ENCODE measurements around the gene DMBX1. TPM values are rescaled to one million over a fixed set of nuclear protein-coding genes. Genes with fewer than 3 reads are reported as not detected.
A peak's percentile ranks its signal among the peaks of the same experiment; 100 is the strongest.

The DMBX1 gene
- total and polyA plus RNA-seq, 8 donors: not detected

DNA sequence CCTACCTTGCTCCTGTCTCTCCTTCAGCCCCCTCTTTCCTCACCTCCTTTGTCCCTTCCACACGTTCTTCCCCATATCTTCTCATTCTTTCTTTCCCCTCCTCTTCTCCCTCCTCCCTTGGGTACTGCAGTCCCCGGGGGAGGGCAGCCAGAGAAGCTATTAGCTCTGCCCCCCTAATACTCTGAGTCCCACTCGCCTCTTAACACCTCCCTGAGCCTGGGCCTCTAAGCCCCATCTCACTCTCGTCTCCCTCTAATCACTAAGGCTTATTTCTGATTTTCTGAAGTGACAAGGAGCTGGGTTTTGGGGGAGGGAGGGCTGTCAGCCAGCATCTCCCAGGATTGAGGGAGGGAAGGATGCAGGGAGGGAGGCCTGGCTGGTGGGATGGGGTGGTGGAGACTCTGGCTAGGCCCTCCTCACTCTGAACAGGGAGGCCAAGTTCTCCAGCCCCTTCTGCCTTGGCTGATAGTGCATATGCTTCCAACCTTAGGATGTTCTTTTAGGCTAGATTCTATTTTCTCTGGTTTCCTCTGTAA is 25.6 kb upstream of the DMBX1 start:
- no peak overlapping the region for H3K27ac ChIP-seq
- no peak for DNase-seq
- peaks cover 0 to 54% (median 25%) of the 10 kb centered on the region in 3 donors for H3K27me3 ChIP-seq
- H3K4me3 ChIP-seq: no peak overlapping the region
- H3K4me1 ChIP-seq: peaks cover 10 to 15% (median 14%) of the 10 kb centered on the region in 4 donors
- no peaks in the 10 kb centered on the region for H3K9me3 ChIP-seq
- no peaks in the 10 kb centered on the region for H3K36me3 ChIP-seq
- intact Hi-C loops (cut with DNase I; ENCODE audit: low total_unique reads): no loop called here
- no peak for TF ChIP-seq EP300 (IDR thresholded peaks at IDR 0.05)
- no peak for TF ChIP-seq POLR2A (IDR thresholded peaks at IDR 0.05)
- no peak for TF ChIP-seq POLR2AphosphoS5 (IDR thresholded peaks at IDR 0.05)
- TF ChIP-seq CTCF (IDR thresholded peaks at IDR 0.05): no peak
- 62 to 72% (median 65%) methylated on average over 4 of the region's 4 CpGs for WGBS, 5 donors

- intact Hi-C loops (cut with DNase I; ENCODE audit: low total_unique reads): no loop called here
- 82 to 100% (median 87%) methylated on average over 3 of the region's 3 CpGs for WGBS, 5 donors
- peaks cover 0 to 57% (median 34%) of the 10 kb centered on the region in 3 donors for H3K27me3 ChIP-seq
Measured at GRCh38 chr1:46464915-46465314, 24.7 kb upstream of the DMBX1 start.

DNA sequence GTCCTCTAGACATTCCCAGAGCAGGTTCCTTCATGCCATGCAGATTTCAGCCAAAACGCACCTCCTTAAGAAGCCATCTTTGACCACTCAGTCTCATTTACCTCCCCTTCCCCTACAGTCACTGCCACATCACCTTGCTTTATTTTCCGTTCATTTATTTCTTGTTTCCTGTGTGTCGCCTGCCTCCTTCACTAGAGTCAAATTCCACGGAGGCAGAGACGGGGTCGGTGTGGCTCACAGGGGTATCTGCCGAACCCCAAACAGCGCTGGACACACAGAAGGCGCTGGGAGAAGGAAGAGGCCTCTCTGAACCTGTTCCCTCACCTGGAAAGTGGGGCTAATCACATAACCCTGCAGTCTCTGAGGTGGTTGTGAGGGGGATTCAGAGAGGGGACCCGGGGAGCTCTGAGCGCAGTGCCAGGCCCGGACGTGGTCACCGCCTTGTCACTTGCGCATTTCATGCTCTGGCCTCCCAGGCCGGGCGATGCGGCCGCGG is 23.6 kb upstream of the DMBX1 start:
- Histone ChIP-seq H3K27ac (peak overlapping the region in 1 of 5 donors; percentile 62), H3K9me3 (no peaks in the 10 kb centered on the region), H3K27me3 (peaks cover 0 to 67% (median 35%) of the 10 kb centered on the region in 3 donors), H3K4me3 (peak overlapping the region; percentile 60 to 75 (median 61)), H3K36me3 (no peaks in the 10 kb centered on the region), H3K4me1 (peaks cover 10 to 15% (median 14%) of the 10 kb centered on the region in 4 donors)
- DNase-seq: no peak
- TF ChIP-seq EP300 (IDR thresholded peaks at IDR 0.05) (no peak), POLR2A (IDR thresholded peaks at IDR 0.05) (no peak), CTCF (IDR thresholded peaks at IDR 0.05) (no peak)
- WGBS, 5 donors: 25 to 53% (median 38%) methylated on average over 13 to 20 of the region's 20 CpGs
- intact Hi-C loops (cut with DNase I; ENCODE audit: low total_unique reads): no loop called here

More at GRCh38 chr1:46464915-46465314, 24.7 kb upstream of the DMBX1 start:
- no peak for TF ChIP-seq CTCF (IDR thresholded peaks at IDR 0.05)
- TF ChIP-seq EP300 (IDR thresholded peaks at IDR 0.05): no peak
- no peak for TF ChIP-seq POLR2A (IDR thresholded peaks at IDR 0.05)
- no peak for TF ChIP-seq POLR2AphosphoS5 (IDR thresholded peaks at IDR 0.05)
- Histone ChIP-seq H3K27ac (no peak overlapping the region), H3K36me3 (no peaks in the 10 kb centered on the region), H3K9me3 (no peaks in the 10 kb centered on the region), H3K4me3 (no peak overlapping the region), H3K4me1 (peaks cover 10 to 15% (median 14%) of the 10 kb centered on the region in 4 donors)
- no peak for DNase-seq

GRCh38 chr1:46466477-46467182 is 23.0 kb upstream of the DMBX1 start:
- peak; percentile 28 to 68 for DNase-seq
- peak overlapping the region in 1 of 5 donors; percentile 62 for H3K27ac ChIP-seq
- H3K27me3 ChIP-seq: peaks cover 0 to 65% (median 35%) of the 10 kb centered on the region in 3 donors
- no peaks in the 10 kb centered on the region for H3K36me3 ChIP-seq
- peaks cover 10 to 15% (median 14%) of the 10 kb centered on the region in 4 donors for H3K4me1 ChIP-seq
- H3K9me3 ChIP-seq: no peaks in the 10 kb centered on the region
- intact Hi-C loops (cut with DNase I; ENCODE audit: low total_unique reads): no loop called here
- H3K4me3 ChIP-seq: peak overlapping the region; percentile 60 to 75 (median 61)
- TF ChIP-seq CTCF (IDR thresholded peaks at IDR 0.05) (no peak), EP300 (IDR thresholded peaks at IDR 0.05) (no peak), POLR2AphosphoS5 (IDR thresholded peaks at IDR 0.05) (no peak), POLR2A (IDR thresholded peaks at IDR 0.05) (no peak)
- WGBS, 5 donors: 2 to 6% (median 3%) methylated on average over 7 to 84 of the region's 84 CpGs

Measured in stomach (tissue), 9 donors.